Neural crest cell (in vitro differentiated cells): ENCODE data around the gene KLRF2. TPM values are rescaled to one million over a fixed set of nuclear protein-coding genes. Genes with fewer than 3 reads are reported as not detected.

Experiments used
- DNase-seq: peaks from one replicate; pipeline ENCODE4 v3.0.0; 2021; ENCODE audit warnings: low read depth, mixed read lengths, low spot score
- H3K27ac Mint-ChIP-seq: one replicate; pipeline ENCODE4 v1.8.0; 2021; ENCODE audit warnings: mild to moderate bottlenecking, mixed read lengths; ENCODE audit not compliant: unreplicated experiment
- H3K27me3 Mint-ChIP-seq: 2 replicates; pipeline ENCODE4 v1.8.0; 2021; ENCODE audit warnings: low read depth, mild to moderate bottlenecking, mixed read lengths
- H3K36me3 Mint-ChIP-seq: 2 replicates; pipeline ENCODE4 v1.8.0; 2021; ENCODE audit warnings: low read depth, mild to moderate bottlenecking, mixed read lengths
- H3K4me1 Mint-ChIP-seq: 2 replicates; pipeline ENCODE4 v1.8.0; 2021; ENCODE audit warnings: mixed read lengths
- H3K4me3 Mint-ChIP-seq: one replicate; pipeline ENCODE4 v1.8.0; 2021; ENCODE audit warnings: mild to moderate bottlenecking, mixed read lengths
- H3K9me3 Mint-ChIP-seq: 2 replicates; pipeline ENCODE4 v1.8.0; 2021; ENCODE audit warnings: mixed read lengths
- total RNA-seq: library from RNA; stranded (reverse); gene quantifications from 2 replicates; pipeline ENCODE4 v1.2.1, GENCODE V29; 2021
- TF ChIP-seq, protein P1 (sequence below): fragments of 200-600 bp; sonication (generic); conservative IDR thresholded peaks from 2 replicates; pipeline ENCODE4 v1.5.0; 2021; ENCODE audit warnings: antibody characterized with exemption, mild to moderate bottlenecking

The KLRF2 gene
- total RNA-seq, 1 donor from 2014 or later: not detected

- Mint-ChIP-seq H3K4me3 (no peak overlapping the region), H3K27me3 (no peaks in the 10 kb centered on the region), H3K36me3 (peaks cover 12% of the 10 kb centered on the region), H3K9me3 (peaks cover 10% of the 10 kb centered on the region), H3K4me1 (no peaks in the 10 kb centered on the region), H3K27ac (no peak overlapping the region)
- DNase-seq: no peak
- TF ChIP-seq, protein P1, sequence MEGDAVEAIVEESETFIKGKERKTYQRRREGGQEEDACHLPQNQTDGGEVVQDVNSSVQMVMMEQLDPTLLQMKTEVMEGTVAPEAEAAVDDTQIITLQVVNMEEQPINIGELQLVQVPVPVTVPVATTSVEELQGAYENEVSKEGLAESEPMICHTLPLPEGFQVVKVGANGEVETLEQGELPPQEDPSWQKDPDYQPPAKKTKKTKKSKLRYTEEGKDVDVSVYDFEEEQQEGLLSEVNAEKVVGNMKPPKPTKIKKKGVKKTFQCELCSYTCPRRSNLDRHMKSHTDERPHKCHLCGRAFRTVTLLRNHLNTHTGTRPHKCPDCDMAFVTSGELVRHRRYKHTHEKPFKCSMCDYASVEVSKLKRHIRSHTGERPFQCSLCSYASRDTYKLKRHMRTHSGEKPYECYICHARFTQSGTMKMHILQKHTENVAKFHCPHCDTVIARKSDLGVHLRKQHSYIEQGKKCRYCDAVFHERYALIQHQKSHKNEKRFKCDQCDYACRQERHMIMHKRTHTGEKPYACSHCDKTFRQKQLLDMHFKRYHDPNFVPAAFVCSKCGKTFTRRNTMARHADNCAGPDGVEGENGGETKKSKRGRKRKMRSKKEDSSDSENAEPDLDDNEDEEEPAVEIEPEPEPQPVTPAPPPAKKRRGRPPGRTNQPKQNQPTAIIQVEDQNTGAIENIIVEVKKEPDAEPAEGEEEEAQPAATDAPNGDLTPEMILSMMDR: no peak
These were observed 19.6 kb downstream of the KLRF2 start for GRCh38 chr12:9900930-9901329.

GRCh38 chr12:9902539-9903228, 21.4 kb downstream of the KLRF2 start:
- TF ChIP-seq, protein P1: no peak
- no peaks in the 10 kb centered on the region for H3K27me3 Mint-ChIP-seq
- peaks cover 13% of the 10 kb centered on the region for H3K9me3 Mint-ChIP-seq
- H3K4me1 Mint-ChIP-seq: no peaks in the 10 kb centered on the region
- DNase-seq: no peak
- H3K36me3 Mint-ChIP-seq: peaks cover 12% of the 10 kb centered on the region
- H3K4me3 Mint-ChIP-seq: no peak overlapping the region
- H3K27ac Mint-ChIP-seq: no peak overlapping the region

DNA sequence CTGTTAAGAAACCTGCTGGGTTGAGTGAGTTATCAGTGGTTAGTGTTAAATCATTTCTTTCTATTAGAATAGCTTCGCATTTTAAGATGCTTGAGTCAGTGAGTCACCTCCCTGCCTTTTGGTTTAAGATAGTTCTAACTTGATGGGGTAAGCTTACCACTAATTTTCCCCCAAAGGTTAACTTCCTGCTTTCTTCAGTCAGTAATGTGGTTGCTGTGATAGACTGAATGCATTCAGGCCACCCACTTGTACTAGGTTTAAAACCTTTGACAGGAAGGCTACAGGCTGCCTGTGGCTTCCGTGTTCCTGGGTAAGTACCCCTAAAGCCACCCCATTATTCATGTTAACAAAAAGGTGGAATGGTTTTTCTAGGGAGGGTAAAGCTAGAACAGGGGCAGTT, 25.6 kb downstream of the KLRF2 start:
- Mint-ChIP-seq H3K27ac (no peak overlapping the region), H3K9me3 (peaks cover 27% of the 10 kb centered on the region), H3K36me3 (peaks cover 13% of the 10 kb centered on the region), H3K27me3 (no peaks in the 10 kb centered on the region), H3K4me1 (no peaks in the 10 kb centered on the region), H3K4me3 (no peak overlapping the region)
- TF ChIP-seq, protein P1: no peak
- DNase-seq: no peak

DNA sequence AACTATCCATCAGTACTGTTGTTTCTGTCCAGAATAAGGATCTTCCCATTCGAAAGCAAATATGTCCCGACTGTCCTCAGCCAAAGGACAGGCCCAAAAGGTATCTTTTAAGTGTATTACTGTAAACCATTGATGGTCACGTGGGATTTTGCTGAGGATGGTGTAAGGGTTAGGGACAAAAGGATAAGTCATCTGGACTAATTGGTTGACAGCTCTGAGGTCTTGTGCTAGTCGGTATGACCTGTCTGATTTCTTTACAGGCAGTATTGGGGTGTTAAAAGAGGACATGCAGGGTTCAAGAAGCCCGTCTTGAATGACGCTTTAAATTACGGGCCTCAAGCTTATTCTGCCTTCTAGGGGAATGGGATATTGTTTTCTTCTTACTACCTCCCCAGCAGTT, 26.5 kb downstream of the KLRF2 start:
- Mint-ChIP-seq H3K27ac (no peak overlapping the region), H3K4me1 (no peaks in the 10 kb centered on the region), H3K36me3 (peaks cover 12% of the 10 kb centered on the region), H3K9me3 (peaks cover 28% of the 10 kb centered on the region), H3K27me3 (no peaks in the 10 kb centered on the region), H3K4me3 (no peak overlapping the region)
- TF ChIP-seq, protein P1: no peak
- no peak for DNase-seq

DNA sequence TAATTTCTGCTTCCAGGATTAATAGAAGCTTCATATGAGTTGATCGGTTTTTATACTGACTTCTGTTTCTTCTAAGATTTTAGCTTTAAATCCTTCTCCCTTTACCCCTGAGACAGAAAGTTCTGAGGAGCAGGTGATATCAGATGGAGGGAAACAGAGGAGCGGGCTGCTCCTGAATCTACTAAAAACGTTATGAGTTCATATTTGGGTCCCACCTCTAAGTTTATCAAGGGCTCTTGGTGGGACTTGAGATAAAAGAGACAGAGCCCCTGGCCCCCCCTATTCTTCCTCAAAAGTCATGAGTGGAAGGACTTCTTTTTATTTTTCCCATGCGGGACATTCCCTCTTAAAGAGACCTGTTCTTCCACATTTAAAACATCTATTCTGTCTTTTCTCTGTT, 27.1 kb downstream of the KLRF2 start:
- Mint-ChIP-seq H3K36me3 (peaks cover 9% of the 10 kb centered on the region), H3K9me3 (peaks cover 24% of the 10 kb centered on the region)
- TF ChIP-seq, protein P1: no peak

More for the DNA sequence above, 27.1 kb downstream of the KLRF2 start:
- Mint-ChIP-seq H3K4me3 (no peak overlapping the region), H3K27ac (no peak overlapping the region), H3K27me3 (no peaks in the 10 kb centered on the region), H3K4me1 (no peaks in the 10 kb centered on the region)
- no peak for DNase-seq
